SW480 (cell line): ENCODE data around the gene FAM170B.
A peak's percentile ranks its signal among the peaks of the same experiment; 100 is the strongest.

ENCODE experiments used
- DNase-seq: peaks from one replicate; pipeline ENCODE4 v3.0.0-alpha.2; 2016; ENCODE audit warnings: low spot score

FAM170B gene

DNA sequence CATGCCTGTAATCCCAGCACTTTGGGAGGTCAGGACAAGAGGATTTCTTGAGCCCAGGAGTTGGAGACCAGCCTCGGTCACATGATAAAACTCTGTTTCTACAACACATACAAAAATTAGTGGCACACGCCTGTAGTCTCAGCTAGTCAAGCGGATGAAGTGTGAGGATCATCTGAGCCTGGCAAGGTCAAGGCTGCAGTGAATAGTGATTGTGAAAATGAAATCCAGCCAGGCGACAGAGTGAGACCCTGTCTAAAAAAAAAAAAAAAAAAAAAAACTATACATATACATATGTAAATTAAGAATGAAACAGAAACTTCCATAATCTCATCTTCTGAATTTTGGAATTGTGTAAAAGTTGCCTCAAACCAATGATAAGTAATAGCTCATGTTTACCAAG, 18.2 kb upstream of the FAM170B start:
- no peak for DNase-seq

GRCh38 chr10:49151481-49151880, 17.7 kb upstream of the FAM170B start:
- no peak for DNase-seq

DNA sequence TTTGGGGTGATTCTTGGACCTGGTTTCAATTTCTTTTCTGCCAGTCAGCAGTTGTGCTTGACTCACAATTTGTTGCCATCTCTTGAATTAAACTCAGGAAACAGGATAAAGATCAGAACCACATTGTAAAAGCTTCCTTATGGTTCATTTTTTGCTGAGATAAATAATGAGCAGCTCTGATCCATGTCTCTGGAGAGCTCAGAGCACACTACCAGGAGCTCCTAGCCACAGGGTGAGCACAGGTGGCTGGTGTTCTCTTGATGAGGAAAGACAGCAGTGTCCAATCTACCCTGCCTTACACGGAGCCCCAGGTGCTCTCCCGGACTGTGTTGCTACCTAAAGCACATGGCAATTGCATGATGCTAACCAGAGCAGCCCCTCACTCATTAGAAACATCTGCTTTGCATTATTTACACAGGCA, 17.2 kb upstream of the FAM170B start:
- no peak for DNase-seq

- no peak for DNase-seq
These were observed 16.6 kb upstream of the FAM170B start for GRCh38 chr10:49150426-49150825.

DNA sequence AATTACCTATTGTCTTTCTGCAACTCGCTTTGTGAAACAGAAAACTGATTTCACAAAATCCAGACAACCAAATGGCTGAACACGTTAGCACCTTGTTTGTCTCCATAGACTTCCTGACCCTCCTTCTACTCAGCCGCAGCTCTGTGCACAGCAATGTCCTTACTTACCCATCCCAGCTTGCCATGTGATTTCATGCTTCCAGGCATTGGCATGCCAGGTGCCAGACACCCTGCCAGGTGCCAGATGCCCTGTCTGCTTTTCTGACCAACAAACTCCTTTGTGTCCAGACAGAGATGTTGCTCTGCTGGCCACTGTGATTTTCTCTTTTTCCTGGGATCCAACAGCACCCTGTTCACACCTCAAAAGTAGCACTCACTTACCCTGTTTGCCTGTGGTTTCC, 16.1 kb upstream of the FAM170B start:
- no peak for DNase-seq

- DNase-seq, result no peak
These were observed 10.4 kb upstream of the FAM170B start for GRCh38 chr10:49144058-49144720.

DNA sequence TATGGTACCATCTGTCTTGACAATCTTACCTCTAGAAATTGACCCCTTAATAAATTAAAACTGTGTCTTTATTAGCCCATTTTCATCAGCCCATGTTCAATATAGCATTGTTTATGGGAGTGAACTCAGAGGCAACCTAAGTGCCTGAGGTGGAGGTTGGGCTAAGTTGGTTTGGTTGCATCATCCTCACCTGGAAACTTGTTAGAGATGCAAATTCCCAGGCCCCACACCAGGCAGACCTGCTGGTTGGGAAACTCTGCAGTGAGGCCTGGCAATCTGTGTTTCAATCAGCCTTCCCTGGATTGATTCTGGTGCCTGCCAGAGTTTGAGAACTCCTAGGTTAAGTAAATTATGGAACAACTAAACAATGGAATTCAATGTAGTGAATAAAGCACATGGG, 9.4 kb upstream of the FAM170B start:
- DNase-seq, result no peak

DNA sequence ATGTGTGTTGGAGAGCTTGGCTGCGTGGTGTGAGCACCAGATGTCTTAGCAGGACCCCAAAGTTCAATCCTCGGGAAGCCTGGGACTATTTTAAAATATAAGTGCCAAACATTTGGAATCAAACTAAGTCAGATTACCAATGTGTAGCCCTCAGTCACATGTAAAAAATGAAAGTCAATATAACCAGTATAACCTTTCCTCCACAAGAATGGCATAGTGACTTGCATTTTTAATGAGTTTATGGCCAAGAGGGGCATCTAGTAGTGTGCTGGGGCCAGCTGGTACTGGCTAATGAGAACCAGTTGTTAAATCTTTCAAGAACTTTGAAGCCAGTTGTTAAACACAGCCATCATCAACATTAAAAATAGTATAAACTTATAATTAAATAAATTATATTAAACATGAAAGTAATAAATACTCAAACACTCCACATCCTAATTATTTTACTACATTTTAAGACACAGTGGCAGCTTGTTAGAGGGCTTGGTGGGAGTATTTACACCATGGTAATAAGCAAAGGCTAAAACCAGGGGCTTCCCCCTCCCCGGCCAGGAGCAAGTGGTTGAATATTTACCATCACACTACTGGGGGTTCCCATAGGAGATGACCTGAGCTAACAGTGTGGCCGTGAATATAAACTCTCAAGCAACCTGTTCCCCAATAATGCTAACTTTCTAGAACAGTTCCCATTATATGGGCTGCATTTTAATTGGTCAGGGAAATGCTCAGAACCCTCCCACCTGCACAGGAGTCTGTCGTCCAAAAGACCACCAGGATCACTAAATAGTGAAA, 7.9 kb upstream of the FAM170B start:
- no peak for DNase-seq

DNA sequence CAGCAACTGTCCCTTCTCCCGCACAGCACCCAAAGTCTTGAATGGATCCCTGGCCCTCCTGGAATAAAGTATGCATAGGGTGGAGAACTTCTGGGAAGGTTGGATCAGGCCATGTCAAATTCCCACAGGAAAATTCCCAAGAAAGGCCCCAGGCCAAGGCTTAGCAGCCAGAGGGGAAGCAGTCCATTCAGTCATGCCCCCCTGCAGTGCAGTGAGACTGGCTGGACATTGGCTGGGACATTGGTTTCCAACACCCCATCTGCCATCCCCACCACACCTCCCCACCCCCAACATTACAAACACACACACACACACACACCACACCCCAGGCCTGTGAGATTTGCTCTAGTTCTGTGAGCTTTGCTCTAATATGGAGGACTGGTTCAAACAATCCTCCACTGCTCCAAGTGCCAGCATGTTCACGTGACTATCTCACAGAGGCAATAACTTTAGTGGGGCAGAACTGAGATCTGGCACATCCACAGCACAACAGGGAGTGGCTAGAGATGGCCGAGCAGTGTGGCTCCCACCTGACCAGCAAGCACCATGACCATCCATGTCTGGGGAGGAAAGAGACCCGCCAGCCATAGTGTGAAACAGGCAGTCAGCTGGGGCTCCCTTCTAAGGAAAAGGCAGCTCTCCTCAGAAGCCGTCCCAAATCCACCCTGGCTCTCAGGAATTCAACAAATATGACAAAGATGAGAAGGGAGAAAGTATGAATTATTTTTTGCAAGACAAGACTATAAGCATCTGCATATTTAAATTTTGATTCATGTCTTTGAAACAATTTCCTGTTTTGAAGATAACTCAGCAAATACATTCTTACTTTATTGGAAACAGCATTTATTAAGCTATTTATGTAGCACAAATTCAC, 6.7 kb upstream of the FAM170B start:
- no peak for DNase-seq

GRCh38 chr10:49139846-49140195, 6.0 kb upstream of the FAM170B start:
- peak; percentile 19 for DNase-seq

- DNase-seq, result no peak
These were observed 5.4 kb upstream of the FAM170B start for GRCh38 chr10:49139028-49139845.

GRCh38 chr10:49138361-49138891, 4.6 kb upstream of the FAM170B start:
- DNase-seq, result no peak

GRCh38 chr10:49136525-49136924, 2.7 kb upstream of the FAM170B start:
- DNase-seq, result no peak

- no peak for DNase-seq
These were observed 1.9 kb upstream of the FAM170B start for GRCh38 chr10:49135575-49136313.

GRCh38 chr10:49134327-49134726, 506 bp upstream of the FAM170B start:
- DNase-seq, result no peak

GRCh38 chr10:49132362-49132737, 1.5 kb downstream of the FAM170B start:
- DNase-seq, result no peak

DNA sequence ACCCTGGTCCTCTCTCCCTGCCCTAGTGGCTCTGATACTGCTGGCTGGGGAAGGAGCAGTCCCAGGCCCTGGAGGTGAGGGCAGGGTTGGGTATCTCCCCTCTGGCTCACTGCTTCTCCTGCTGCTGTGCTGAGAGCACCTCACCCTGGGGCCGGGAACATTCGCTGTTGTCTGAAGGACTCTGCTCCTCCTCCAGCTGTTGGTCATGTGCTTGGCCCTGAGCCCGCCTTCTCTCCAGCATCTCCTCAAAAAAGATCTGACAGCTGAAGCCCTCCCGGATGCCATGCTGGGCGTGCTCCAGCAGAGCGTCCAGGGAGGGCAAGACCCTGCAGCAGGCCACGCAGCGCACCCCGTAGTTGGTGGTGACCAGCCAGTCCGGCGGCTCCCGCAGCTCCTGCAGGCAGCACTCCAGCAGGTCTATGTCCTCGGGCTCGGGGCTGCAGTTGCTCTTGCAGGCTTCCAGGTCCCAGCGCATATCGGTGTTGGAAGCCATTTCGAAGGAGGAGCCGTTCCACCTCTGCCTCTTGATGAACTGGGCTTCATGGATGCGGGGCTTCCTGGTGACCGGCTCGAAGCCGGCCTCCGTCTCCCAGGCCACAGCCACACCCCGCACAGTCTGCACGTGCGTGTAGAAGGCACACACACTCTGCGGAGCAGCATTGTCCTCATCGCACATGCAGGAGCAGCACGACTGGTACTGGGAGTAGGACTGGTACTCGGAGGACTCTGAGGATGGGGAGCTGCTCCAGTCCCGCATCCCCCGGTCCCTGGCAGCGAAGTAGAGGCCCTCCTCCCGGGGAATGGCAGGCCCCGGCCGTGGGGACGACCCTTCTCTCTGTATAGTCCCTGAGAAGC, 2.1 kb downstream of the FAM170B start:
- no peak for DNase-seq

GRCh38 chr10:49129376-49129775, 4.4 kb downstream of the FAM170B start:
- DNase-seq, result no peak

DNA sequence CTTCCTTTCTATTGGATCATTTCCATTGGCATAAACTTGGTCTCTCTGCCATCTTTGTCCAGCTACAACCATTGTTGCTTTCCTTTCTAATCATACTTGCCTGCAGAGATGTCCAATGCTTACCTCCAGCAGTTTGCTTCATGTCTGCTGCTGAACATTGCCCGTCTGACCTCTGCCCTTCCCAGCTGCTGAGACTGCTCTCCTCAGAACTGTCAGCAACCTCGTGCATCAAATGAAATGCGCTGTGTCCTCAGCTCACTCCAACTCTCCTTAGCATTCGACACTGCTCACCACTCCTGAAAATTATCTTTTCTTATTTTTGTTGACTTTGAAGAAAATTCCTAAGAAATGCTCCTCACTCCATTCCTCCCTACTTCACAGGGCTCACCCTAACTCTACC, 5.0 kb downstream of the FAM170B start:
- no peak for DNase-seq
